ENCODE results near the gene PHACTR4.

DNA sequence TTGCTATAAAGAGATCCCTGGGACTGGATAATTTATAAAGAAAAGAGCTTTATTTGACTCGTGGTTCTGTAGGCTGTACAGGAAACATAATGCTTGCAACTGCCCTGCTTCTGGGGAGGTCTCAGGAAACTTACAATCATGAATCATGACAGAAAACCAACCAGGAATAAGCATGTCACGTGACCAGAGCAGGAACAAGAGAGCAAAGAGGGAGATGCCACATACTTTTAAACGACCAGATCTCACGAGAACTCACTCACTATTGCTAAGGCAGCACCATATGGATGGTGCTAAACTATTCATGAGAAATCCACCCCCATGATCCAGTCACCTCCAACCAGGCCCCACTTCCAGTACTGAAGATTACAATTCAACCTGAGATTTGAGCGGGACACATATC, 86.5 kb downstream of the PHACTR4 start:
- TF ChIP-seq CTCF (IDR thresholded peaks at IDR 0.05) (no peak), POLR2A (IDR thresholded peaks at IDR 0.05) (no peak)
